ENCODE data around the gene UCP3.

DNA sequence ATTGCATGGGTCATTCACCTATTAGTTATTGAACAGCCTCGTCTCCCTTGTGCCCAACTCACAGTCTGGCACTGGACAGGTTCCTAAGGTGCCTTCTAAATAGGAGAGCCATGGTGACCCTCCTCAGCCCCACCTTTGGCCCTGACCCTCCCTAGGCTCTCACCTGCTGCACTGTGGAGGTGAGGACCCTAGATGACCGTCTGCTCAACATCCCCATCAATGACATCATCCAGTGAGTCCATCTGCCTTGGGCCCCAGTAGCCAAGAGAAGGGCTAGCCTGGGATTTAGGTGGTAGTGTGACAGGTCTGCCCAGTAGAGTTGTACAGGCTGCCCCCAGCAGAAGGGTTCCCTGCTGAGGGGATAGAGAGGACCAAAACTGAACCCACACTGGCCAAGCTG, 39.8 kb downstream of the UCP3 start:
- TF ChIP-seq, protein P1, sequence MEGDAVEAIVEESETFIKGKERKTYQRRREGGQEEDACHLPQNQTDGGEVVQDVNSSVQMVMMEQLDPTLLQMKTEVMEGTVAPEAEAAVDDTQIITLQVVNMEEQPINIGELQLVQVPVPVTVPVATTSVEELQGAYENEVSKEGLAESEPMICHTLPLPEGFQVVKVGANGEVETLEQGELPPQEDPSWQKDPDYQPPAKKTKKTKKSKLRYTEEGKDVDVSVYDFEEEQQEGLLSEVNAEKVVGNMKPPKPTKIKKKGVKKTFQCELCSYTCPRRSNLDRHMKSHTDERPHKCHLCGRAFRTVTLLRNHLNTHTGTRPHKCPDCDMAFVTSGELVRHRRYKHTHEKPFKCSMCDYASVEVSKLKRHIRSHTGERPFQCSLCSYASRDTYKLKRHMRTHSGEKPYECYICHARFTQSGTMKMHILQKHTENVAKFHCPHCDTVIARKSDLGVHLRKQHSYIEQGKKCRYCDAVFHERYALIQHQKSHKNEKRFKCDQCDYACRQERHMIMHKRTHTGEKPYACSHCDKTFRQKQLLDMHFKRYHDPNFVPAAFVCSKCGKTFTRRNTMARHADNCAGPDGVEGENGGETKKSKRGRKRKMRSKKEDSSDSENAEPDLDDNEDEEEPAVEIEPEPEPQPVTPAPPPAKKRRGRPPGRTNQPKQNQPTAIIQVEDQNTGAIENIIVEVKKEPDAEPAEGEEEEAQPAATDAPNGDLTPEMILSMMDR (IDR thresholded peaks at IDR 0.05 in 2 of 3, conservative IDR thresholded peaks at IDR 0.05 in 1 of 3; ENCODE audit: control insufficient read depth in 2 of 3, extremely low read depth in 1 of 3, insufficient read depth in 1 of 3, low read depth in 3 of 3, low read length in 3 of 3), result no peak
- TF ChIP-seq POLR2AphosphoS5 (IDR thresholded peaks at IDR 0.05; ENCODE audit: low read length), result no peak
- TF ChIP-seq SPI1 (IDR thresholded peaks at IDR 0.05; ENCODE audit: borderline replicate concordance, insufficient read depth, low read depth, low read length), result no peak
- no peak for TF ChIP-seq TAF1 (IDR thresholded peaks at IDR 0.05; ENCODE audit: borderline replicate concordance, low read depth, low read length)
- no peak for TF ChIP-seq MXI1 (IDR thresholded peaks at IDR 0.05; ENCODE audit: low read depth, low read length)
- TF ChIP-seq TCF7 (IDR thresholded peaks at IDR 0.05; ENCODE audit: borderline replicate concordance), result no peak
- TF ChIP-seq MEF2A (IDR thresholded peaks at IDR 0.05; ENCODE audit: insufficient read depth, low read depth, low read length), result no peak
- 0 out of 2 replicates have a peak, but pooled peaks have one; percentile 20 for TF ChIP-seq POLR2A (IDR thresholded peaks at IDR 0.05; ENCODE audit: low read depth, low read length)
- no peak for TF ChIP-seq EZH2 (IDR thresholded peaks at IDR 0.05; ENCODE audit: borderline replicate concordance, control insufficient read depth, low read depth, low read length)
- TF ChIP-seq ETV6 (conservative IDR thresholded peaks at IDR 0.05 in 1 of 2, IDR thresholded peaks at IDR 0.05 in 1 of 2; ENCODE audit: borderline replicate concordance in 1 of 2, low read depth in 1 of 2), result no peak
- no peak for TF ChIP-seq SUZ12 (IDR thresholded peaks at IDR 0.05; ENCODE audit: unreplicated experiment)
- TF ChIP-seq KAT2A (conservative IDR thresholded peaks at IDR 0.05; ENCODE audit: control insufficient read depth, low read depth, low read length), result no peak
- no peak for TF ChIP-seq STAT1 (conservative IDR thresholded peaks at IDR 0.05)
- TF ChIP-seq FOXK2 (IDR thresholded peaks at IDR 0.05), result no peak

Measured in GM12878 (cell line).